Endometrium (tissue), 2 donors: ENCODE measurements around the gene ARL6IP1.

Experiments used
- FAIRE-seq: peaks from 2 replicates; lab custom pipeline; 2012; peaks lifted over from hg19 to GRCh38; lab: Jason Lieb, UNC
- donor health status: control.
- donor health status: control.

Gene ARL6IP1

DNA sequence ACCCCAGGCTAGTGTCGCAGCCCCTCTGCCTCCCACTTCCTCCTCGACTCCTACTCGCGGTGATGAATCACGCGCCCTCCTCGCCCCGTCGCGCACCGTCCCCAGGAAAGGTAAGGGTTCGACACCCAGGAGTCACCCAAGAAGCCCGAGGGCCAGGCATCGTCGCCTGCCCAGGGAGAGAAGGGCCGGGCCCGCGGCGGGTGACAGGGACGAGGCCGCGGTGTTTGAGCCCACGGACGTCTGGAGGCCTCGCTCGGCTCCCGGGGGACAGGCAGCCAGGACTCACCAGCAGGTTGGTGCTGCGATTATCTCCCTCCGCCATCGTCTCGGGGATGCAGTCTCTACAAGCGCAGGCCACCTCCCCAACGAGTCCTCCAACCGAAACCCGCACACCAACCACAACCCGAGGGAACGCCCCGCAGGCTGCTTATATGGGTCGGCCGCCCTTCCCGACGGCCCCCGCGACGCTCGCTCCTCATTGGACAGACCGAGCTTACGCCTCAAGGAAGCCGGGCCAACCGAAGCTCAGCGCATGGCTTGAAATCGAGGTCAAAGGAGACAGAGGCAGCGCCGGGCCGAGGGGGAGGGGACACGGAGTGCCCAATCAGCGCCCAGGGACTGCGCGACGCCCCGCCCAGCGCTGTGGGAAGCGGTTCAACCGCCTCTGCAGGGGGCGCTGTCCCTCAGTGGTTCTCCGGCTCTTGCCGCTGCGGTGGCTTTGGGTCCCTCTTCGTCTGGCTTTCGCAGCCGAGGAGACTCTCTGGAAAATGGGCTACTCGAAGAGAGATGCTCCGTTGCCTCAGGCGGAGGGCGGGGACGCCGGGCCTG lies at the start of gene ARL6IP1:
ARL6IP1 (minus strand) TSS at position 405 of the 828 bp plus-strand sequence; CDS start at position 322, 83 bp downstream.
- FAIRE-seq, result peak; percentile 99

- FAIRE-seq, result no peak
Measured at GRCh38 chr16:18846416-18846815, 45.1 kb upstream of the ARL6IP1 start.

GRCh38 chr16:18842565-18842964 lies 41.2 kb upstream of the ARL6IP1 start:
- FAIRE-seq, result no peak

DNA sequence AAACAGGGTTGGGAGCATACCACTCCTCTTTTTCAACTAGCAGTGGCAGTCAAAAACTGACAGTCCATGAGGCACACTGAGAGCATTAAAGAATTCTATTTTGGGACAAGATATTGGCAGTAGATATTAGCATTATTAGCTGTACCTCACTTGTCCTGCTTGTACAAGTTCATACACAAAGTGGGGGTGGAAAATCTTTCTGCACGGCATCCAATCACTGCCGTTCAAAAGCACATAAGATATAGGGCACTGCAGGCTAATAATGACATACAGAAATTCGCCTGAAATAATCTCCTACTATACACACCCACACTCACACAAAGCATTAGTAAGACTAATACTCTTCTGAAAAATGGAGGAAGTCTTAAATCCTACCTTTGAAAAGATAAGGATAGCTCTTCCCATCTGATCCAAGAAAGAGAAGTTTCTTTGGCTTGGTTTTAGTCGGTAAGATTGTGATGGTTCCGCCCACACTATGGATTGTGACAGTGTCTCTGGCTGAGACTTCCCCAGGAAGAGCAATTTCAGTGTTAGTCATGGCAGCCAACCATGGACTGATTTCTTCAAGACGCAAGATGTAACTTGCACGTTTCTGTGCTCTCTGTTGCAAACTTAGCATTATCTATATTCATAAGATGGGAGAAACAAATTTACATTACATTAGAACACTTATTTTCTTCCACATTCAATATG lies 40.6 kb upstream of the ARL6IP1 start:
- no peak for FAIRE-seq

- no peak for FAIRE-seq
Measured at GRCh38 chr16:18839555-18839954, 38.2 kb upstream of the ARL6IP1 start.

GRCh38 chr16:18836702-18837101 lies 35.4 kb upstream of the ARL6IP1 start:
- no peak for FAIRE-seq

DNA sequence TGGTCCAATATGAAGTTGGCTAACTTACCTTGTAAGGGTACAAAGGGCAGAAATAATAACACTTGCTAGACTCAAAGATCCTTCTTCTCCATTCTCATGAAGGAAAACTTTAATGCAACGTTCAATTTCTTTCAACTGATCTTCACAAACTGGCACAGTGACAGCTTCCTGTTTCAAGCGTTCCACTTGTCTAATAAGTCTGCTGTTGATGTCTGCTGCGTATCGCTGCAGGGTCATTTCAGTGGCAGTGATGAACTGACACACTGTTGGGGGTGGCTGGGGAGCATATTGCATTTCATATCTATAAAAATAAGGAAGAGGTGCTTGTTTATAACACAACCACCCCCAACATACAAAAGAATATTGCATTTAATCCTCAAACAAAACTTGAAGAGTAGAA lies 33.5 kb upstream of the ARL6IP1 start:
- no peak for FAIRE-seq

GRCh38 chr16:18833707-18834505 lies 32.6 kb upstream of the ARL6IP1 start:
- FAIRE-seq, result no peak

GRCh38 chr16:18832613-18833012 lies 31.3 kb upstream of the ARL6IP1 start:
- FAIRE-seq, result no peak

- no peak for FAIRE-seq
Measured at GRCh38 chr16:18832006-18832405, 30.7 kb upstream of the ARL6IP1 start.

GRCh38 chr16:18829251-18829650 lies 27.9 kb upstream of the ARL6IP1 start:
- FAIRE-seq, result no peak

- no peak for FAIRE-seq
Measured at GRCh38 chr16:18827890-18828289, 26.5 kb upstream of the ARL6IP1 start.

- FAIRE-seq, result no peak
Measured at GRCh38 chr16:18816286-18816685, 14.9 kb upstream of the ARL6IP1 start.

- no peak for FAIRE-seq
Measured at GRCh38 chr16:18811925-18812324, 10.6 kb upstream of the ARL6IP1 start.

DNA sequence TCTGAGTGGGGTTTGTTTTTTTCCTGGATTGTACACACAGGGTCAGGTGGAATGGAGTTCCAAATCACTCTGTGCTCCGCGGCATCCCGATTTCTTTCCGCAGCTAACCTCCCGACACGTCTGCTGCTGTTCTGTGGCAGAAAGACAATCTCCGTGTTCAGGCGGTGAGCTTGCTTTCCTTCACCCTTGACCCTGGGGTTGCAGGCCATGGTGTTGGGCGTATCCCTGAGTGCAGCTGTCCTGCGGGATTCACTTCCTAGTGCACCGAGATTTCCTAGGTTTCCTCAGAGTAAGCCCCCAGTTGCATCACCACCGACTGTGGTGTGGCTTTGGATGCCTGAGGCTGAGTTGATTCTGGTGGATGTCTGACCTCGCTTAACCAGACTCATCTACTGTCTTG lies 7.8 kb upstream of the ARL6IP1 start:
- no peak for FAIRE-seq

- FAIRE-seq, result no peak
Measured at GRCh38 chr16:18805257-18805773, 4.0 kb upstream of the ARL6IP1 start.

DNA sequence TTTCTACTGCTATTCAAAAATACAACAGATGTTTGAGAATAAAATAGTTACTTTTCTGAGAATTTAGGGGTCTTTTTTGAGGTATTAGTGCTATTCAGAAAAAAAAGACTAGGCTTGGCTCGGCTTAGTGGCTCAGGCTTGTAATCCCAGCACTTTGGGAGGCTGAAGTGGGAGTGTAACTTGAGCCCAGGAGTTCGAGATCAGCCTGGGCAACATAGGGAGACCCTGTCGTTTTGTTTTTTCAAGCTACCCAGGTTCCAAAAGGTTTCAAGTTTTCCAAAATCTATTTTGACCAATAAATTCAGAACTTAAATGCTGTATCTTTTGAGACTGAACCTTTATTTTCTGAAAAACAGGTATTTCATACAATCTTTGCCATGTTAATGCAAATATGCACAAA lies 3.2 kb upstream of the ARL6IP1 start:
- no peak for FAIRE-seq

DNA sequence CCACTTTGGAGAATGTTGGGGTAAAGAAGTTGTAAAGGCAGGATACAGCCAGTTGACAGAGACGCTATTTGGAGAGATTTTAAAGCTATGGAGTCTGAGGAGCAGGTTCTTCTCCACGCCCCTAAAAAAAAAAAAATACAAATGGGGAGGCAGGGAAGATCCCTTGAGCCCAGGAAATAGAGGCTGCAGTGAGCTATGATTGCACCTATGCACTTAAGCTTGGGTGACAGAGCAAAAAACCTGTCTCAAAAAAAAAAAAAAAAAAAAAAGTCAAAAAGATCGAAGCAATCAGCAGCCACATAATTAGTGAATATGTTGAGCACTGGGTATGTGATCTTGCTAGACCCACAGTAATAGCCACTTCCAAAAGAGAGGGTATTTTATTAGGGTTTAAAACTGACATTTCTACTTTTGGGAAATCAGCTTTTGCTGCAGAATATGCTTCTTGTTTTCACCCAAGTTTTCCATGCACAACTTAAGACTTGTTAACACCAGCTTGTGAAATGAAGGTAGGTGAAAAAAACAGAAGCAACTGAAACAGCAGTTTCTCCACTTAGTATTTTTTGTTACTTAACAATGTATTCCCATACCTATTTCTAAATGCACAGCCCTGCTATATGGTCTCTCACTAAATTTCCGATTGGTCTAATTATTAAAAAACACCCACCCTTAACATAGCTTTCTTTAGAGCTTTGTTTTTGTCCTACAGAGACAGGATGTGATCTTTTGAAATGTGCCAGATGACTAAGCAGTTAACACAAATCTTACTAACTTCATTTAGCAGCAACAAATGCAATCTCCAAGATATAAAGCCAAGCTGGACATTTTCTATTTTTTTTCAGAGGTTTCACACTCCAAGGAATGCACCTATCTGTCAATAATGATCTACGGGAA lies 2.5 kb upstream of the ARL6IP1 start:
- no peak for FAIRE-seq

DNA sequence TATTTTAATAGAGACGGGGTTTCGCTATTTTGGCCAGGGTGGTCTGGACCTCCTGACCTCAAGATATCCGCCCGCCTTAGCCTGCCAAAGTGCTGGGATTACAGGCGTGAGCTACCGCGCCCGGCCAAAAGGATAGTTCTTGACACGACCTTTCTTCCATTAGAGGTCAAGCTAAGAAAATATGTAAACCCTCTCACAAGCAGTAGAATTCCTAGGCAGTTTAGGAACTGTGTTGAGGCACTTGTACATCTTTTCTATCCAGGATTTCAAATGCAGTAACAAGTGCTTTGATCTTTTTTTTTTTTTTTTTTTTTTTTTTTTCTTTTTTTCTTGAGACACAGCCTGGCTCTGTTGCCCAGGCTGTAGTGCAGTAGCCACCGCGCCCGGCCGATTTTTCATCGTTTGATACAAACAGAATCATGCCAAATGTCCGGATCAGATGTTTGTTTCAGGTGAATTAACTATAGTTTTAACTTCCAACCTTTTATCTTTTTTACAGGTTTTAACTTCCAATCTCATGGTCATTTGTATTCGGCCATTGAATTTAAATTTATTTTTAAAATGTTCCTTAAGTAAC lies 1.5 kb upstream of the ARL6IP1 start:
- no peak for FAIRE-seq

GRCh38 chr16:18800775-18801144 lies 589 bp downstream of the ARL6IP1 start:
- no peak for FAIRE-seq

DNA sequence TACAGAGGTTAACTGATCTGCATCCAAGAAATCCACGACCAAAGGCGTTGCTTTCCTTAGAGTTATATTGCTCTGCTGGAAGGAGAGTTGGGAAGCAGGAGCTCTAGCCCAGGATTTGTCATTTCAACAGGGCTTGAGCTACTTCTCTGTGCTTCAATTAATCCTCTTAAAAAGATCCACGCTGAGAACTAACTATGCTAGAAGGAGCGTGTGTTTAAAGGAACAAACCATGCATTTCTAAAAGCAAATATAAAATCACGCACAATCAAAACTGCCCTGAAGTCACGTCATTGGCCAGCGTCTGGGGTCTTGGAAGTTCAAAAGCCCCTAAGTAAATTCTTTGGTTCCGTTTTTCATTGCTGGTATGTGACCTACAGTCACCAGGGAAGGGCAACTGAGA lies 1.1 kb downstream of the ARL6IP1 start:
- FAIRE-seq, result no peak
